Nucleus accumbens (tissue), 56 donors: ENCODE measurements around the gene SLC52A1.
A peak's percentile ranks its signal among the peaks of the same experiment; 100 is the strongest.
"Not testable (repeated sequence)": the region's sequence is repeated elsewhere in the genome, so short reads cannot be mapped to it uniquely, and the experiment has no call there.

ENCODE experiments used
- DNase-seq, 56 donors: peaks; one replicate each; lab custom pipeline; 2025; lab: John Stamatoyannopoulos, UW

The SLC52A1 gene

GRCh38 chr17:5032865-5033264, 2.4 kb downstream of the SLC52A1 start:
- no peak for DNase-seq

DNA sequence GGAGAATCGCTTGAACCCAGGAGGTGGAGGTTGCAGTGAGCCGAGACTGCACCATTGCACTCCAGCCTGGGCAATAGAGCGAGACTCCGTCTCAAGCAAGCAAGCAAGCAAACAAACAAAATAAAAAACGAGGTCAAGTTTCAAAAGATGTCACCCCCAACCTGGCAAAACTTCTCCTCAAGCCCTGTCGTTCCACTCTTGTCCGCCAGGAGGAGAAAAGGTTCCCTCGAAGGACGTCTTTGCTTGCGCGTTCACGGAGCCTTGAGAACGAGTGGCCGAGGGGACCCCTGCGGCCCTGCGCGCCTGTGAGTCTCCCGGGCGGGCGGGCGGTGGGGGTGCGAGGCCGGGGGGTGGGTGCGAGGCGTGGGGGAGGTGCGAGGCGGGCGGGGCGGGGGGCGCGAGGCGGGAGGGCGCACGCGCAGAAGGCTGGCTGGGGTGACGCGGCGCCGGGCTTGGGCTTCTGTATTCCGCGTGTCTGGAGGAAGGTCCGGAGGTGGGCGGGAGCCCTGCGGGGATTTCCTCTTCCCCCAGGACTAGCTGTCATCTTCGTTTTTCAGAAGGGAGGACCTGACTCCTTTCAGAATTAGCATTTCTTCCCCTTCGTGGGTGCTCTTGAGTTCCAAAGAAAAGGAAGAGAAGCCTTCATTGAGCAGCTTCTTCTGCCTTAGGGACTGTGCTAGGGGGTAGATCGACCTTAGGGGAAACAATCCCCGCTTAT, 3.7 kb downstream of the SLC52A1 start:
- peak in 52 of 56 donors; percentile 10 to 88 (median 60) for DNase-seq

DNA sequence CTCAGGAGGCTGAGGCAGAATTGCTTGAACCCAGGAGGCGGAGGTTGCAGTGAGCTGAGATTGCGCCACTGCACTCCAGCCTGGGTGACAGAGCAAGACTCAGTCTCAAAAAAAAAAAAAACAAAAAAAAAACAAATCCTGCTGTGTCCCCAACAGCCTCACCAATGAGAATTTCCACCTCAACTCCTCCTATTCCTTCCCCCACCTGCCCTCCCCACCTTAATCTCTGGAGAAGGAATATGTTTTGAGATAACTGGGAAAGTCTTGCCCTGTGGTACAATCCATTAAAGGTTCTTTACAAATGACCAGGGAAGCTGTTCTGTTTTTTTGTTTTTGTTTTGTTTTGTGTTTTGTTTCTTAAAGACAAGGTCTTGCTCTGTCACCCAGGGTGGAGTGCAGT, 5.1 kb downstream of the SLC52A1 start:
- not testable (repeated sequence) for DNase-seq

- no peak for DNase-seq
These were observed 7.3 kb downstream of the SLC52A1 start for GRCh38 chr17:5027916-5028315.

- DNase-seq: no peak
These were observed 7.9 kb downstream of the SLC52A1 start for GRCh38 chr17:5027299-5027698.

- DNase-seq: no peak
These were observed 10.6 kb downstream of the SLC52A1 start for GRCh38 chr17:5024604-5025003.

DNA sequence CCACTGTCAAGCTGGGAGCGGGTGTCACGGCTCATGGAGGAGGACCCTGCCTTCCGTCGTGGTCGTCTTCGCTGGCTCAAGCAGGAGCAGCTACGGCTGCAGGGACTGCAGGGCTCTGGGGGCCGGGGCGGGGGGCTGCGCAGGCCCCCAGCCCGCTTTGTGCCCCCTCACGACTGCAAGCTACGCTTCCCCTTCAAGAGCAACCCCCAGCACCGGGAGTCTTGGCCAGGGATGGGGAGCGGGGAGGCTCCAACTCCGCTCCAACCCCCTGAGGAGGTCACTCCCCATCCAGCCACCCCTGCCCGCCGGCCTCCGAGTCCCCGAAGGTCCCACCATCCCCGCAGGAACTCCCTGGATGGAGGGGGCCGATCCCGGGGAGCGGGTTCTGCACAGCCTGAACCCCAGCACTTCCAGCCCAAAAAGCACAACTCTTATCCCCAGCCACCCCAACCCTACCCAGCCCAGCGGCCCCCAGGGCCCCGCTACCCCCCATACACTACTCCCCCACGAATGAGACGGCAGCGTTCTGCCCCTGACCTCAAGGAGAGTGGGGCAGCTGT, 11.6 kb downstream of the SLC52A1 start:
- DNase-seq: no peak

DNA sequence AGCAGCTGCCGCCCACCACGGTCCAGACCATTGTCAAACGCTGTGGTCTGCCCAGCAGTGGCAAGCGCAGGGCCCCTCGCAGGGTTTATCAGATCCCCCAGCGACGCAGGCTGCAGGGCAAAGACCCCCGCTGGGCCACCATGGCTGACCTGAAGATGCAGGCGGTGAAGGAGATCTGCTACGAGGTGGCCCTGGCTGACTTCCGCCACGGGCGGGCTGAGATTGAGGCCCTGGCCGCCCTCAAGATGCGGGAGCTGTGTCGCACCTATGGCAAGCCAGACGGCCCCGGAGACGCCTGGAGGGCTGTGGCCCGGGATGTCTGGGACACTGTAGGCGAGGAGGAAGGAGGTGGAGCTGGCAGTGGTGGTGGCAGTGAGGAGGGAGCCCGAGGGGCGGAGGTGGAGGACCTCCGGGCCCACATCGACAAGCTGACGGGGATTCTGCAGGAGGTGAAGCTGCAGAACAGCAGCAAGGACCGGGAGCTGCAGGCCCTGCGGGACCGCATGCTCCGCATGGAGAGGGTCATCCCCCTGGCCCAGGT, 13.0 kb downstream of the SLC52A1 start:
- DNase-seq: no peak

DNA sequence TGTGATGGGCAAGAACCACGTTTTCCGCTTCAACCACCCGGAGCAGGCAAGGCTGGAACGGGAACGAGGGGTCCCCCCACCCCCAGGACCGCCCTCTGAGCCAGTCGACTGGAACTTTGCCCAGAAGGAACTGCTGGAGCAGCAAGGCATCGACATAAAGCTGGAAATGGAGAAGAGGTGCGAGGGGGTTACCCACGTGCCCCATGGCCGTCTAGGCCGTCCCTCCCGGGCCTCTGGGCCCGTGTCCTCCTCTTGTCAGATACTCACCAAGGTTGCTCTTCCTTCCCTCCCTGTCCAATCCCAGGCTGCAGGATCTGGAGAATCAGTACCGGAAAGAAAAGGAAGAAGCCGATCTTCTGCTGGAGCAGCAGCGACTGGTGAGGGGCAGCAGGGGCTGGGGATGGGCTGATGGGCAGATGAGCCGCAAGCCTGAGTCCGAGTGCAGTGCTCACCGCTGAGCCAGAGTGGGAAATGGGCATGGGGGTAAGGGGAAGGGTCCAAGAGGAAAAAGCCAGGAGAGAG, 14.7 kb downstream of the SLC52A1 start:
- DNase-seq: no peak

DNA sequence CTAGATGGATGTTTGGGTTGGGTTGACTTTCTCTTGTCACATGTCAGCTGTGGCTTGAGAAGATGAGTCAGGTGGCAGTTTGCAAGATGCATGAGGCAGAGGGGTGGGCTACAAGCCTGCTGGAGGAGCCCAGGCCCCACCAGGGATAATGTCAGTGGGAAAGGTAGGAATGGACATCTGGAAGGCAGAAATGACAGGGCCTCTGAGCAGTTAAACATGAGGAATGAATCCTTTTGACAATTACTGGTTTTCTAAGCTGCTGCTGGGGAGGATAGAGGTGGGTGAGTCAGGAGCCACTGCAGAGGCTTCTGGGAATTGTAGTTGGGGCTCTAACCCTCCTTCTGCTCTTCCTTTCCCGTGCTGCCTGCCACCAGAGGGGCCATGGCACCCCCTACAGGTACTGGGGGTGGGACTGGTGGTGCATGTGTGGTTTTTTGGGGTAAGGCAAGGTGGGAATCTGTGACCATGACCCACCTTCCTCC, 15.7 kb downstream of the SLC52A1 start:
- DNase-seq: peak in 17 of 56 donors; percentile 3 to 63 (median 21)

- DNase-seq: no peak
These were observed 20.9 kb downstream of the SLC52A1 start for GRCh38 chr17:5014357-5014756.

- no peak for DNase-seq
These were observed 23.3 kb downstream of the SLC52A1 start for GRCh38 chr17:5011928-5012327.

GRCh38 chr17:5003214-5003867, 31.9 kb downstream of the SLC52A1 start:
- no peak for DNase-seq

- no peak for DNase-seq
These were observed 33.0 kb downstream of the SLC52A1 start for GRCh38 chr17:5002121-5002788.

GRCh38 chr17:5000237-5000639, 35.0 kb downstream of the SLC52A1 start:
- peak in 3 of 56 donors; percentile 5 to 29 (median 9) for DNase-seq

- no peak for DNase-seq
These were observed 35.7 kb downstream of the SLC52A1 start for GRCh38 chr17:4999430-5000093.

- no peak for DNase-seq
These were observed 36.3 kb downstream of the SLC52A1 start for GRCh38 chr17:4998732-4999429.

DNA sequence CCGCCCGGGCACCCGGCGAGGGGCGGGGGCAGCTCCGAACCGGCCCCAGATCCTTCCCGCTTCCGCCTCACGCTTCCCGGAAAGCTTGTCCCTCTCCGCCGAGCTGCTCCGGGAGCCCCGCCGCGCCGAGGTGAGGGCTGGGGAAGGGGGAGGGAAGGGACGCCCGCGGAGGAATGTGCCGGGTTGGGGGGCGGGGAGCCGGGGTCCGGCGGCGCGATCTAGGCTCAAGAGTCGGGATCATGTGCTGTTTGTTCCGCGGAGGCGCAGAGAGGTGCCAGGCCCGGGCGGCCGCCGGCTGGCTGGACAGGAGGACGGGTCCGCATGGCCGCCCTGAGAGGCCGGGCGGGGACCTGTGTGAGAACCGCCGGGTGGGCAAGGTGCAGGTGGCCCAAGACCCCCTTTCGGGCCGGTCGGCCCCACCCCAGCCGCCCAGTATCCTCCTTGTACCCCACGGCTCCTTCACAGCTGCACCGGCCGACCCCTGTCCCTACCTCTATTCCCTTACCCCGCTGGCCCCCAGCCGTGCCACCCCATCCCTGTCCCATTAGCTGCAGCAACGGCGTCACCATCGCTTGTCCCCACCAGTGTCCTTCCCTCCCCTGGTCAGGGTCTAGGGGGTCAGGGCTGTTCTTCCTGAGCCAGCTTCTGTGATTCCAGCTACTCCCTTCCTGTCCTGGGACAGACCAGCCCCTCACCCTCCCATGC, 37.0 kb downstream of the SLC52A1 start:
- DNase-seq: peak in 17 of 56 donors; percentile 13 to 83 (median 51)
